GM12874 (cell line): Measurements from ENCODE around the gene ARPP21.

ENCODE experiments used
- CTCF ChIP-seq: IDR thresholded peaks from 2 replicates; pipeline ENCODE4 v1.5.1; 2011; ENCODE audit warnings: low read depth, mild to moderate bottlenecking, control low read depth, low read length, moderate library complexity; ENCODE audit not compliant: insufficient read depth

ARPP21 gene

GRCh38 chr3:35670408-35670965, 31.2 kb downstream of the ARPP21 start:
- TF ChIP-seq CTCF, result no peak

- TF ChIP-seq CTCF, result no peak
Measured at GRCh38 chr3:35671483-35671882, 32.2 kb downstream of the ARPP21 start.

- no peak for TF ChIP-seq CTCF
Measured at GRCh38 chr3:35673017-35673416, 33.7 kb downstream of the ARPP21 start.

- no peak for TF ChIP-seq CTCF
Measured at GRCh38 chr3:35674451-35675109, 35.3 kb downstream of the ARPP21 start.

GRCh38 chr3:35675206-35675605, 35.9 kb downstream of the ARPP21 start:
- no peak for TF ChIP-seq CTCF

- no peak for TF ChIP-seq CTCF
Measured at GRCh38 chr3:35675621-35676020, 36.3 kb downstream of the ARPP21 start.

- no peak for TF ChIP-seq CTCF
Measured at GRCh38 chr3:35677797-35678196, 38.5 kb downstream of the ARPP21 start.
